GM19193 (cell line): Measurements from ENCODE around the gene WDFY3.

Experiments
- POLR2A ChIP-seq: IDR thresholded peaks from 4 replicates; pipeline ENCODE4 v1.6.1; 2011; ENCODE audit not compliant: insufficient read depth, insufficient read length; ENCODE audit errors: extremely low read depth

Gene WDFY3

DNA sequence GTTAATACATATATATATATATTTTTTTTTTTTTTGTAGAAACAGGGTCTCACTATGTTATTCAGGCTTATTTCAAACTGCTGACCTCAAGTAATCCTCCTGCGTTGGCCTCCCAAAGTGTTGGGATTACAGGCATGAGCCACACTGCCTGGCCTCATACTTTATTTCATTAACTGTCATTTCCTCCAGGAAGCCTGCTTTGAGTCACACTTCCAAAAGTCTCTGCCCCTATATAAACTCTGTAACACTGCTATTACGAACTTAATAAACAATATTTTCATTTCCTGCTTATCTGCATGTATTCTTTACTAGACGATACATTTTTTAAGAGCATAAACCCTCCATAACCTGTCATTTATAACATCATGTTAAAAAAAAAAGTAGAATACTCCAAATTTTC, 167.2 kb downstream of the WDFY3 start:
- TF ChIP-seq POLR2A: no peak

DNA sequence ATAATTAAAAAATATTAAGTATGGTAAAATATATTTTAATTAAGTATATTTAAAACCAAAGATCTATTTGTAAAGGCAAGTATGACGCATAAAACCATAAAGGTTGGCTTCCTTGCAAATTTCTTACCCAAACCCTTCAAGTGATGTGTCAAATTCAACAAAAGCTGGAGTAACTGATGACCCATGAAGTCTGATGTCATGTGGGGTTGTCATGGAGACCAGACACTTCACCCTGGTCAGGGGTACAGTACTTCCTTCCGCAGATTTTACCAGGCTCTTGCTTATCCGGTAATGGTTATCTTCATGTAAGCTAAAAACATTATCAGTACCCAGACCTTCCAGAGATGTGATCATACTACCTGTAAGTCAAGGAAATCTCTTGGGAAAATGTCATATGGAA, 170.1 kb downstream of the WDFY3 start:
- TF ChIP-seq POLR2A: no peak

DNA sequence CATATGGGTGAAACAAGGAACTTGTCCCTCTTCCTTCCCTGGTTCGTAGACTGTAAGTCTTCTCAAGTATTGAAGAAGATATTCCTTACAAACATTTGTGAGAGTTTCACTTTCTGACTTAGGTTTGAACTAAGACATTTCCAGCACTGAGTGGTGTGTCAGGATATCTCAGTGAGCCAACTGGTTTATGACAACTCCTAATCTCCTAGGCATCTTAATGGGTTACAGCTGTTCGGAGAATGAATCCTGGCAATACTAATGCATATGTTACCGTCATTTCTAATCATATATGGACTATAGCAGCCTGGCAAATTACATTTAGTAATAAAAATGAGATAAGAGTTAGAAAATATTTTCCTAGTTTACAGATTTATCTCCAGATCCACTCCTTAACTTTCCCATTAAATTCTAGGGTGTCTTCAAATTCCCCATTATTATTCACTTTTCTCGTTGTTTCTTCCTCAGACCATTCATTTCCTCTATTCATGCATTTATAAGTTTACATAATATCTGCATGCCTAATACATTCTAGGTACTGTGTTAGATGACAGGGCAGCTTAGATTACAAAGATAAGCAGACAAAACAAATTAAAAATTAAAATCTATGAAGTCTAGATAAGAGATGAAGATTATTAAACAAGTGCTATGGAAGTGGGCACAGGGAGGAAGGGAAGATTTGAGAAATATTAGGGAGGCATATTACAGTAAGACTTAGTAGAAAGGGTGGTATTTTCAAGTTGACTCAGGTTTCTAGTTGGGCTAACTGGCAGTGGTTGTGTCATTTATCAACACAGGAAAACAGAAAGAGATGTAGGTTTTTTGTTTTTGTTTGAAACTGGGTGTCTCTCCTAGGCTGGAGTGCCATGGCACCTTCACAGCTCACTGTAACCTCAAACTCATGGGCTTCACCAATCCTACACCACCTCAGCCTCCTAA, 173.9 kb downstream of the WDFY3 start:
- no peak for TF ChIP-seq POLR2A

DNA sequence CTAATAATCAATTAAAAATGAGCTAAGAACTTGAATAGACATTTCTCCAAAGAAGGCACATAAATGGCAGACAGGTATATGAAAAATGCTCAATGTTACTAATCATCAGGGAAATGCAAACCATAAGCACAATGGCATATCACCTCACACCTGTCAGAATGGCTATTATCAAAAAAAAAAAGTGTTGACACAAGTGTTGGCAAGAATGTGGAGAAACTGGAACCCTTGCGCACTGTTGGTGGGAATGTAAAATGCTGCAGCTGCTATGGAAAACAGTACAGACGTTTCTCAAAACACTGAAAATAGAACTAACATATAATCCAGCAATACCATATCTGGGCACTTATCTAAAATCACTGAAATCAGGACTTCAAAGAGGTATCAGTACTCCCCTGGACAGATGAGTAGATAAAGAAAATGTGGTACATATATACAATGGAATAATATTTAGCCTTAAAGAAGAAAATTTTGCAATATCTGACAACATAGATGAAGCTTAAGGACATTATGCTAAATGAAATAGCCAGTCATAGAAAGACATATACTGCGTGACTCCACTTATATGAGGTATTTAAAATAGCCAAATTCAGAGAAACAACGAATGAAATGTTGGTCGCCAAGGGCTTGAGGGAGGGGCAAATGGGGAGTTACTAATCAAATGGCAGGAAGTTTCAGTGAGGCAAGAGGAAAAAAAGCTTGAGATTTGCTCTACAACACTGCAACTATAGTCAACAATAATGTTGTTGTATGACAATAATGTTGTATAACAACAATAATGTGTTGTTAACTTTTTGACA, 175.5 kb downstream of the WDFY3 start:
- no peak for TF ChIP-seq POLR2A

DNA sequence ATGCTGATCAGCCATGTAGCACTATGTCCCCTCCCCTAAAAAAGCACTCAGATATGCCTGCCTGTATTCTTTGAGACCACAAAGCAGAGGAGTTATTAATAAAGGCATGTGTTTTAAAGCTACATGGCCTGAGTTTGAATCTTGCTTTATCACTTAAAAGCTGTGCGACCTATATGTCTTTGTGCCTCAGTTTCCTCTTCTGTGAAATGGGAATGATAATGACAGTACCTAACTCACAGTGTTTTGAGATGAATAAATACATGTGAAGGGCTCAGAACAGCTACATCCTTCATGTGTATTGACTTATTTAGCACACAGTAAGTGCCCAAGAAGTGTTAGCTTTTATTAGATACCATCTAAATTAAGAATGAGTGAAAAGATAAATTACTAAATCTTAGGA, 180.0 kb downstream of the WDFY3 start:
- no peak for TF ChIP-seq POLR2A

DNA sequence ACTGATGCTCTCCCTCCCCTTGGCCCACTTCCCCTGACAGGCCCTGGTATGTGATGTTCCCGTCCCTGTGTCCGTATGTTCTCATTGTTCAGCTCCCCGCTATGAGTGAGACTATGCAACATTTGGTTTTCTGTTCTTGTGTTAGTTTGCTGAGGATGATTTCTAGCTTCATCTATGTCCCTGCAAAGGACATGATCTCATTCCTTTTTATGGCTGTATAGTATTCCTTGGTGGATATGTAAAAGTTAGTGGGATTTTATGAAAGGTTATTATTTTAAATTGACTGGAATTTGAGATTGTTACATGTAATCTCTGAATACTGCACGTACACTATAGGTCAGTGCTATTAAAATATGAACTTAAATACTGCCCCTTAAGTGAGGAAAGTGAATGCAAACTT, 184.0 kb downstream of the WDFY3 start:
- TF ChIP-seq POLR2A: no peak

DNA sequence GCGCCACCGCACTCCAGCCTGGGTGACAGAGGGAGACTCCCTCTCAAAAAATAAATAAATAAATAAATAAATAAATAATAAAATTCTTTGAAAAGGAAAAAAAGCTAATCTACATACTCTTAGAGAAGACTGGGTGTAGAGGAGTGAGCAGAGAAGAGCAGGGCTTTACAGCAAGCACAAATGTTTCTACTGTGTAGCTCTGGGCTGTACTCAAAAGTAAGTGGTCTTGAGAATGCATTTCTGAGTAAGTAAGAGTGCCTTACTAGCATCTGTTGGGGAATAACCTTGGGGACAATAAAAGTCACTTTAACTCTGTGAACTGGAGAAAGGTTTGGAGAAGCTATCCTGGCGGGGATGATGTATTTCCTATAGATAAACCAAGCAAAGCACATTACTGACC, 185.8 kb downstream of the WDFY3 start:
- no peak for TF ChIP-seq POLR2A

DNA sequence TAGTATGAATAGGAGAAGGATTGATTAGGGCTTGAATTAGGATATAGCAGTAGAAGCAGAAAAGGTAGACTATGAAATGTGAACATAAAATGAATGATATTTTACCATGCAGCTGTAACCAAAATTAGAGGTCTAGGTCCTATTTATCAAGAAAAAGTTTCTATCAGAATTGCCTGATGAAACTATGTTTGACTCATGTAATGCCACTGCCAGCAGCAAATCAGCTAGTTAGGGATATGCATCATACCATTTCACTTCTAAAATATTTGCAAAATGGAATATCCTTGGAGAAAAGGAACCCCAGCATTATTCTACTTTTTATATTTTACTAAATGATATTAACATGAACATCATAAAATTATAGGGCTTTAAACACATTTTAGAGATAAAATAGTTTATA, 188.4 kb downstream of the WDFY3 start:
- no peak for TF ChIP-seq POLR2A

DNA sequence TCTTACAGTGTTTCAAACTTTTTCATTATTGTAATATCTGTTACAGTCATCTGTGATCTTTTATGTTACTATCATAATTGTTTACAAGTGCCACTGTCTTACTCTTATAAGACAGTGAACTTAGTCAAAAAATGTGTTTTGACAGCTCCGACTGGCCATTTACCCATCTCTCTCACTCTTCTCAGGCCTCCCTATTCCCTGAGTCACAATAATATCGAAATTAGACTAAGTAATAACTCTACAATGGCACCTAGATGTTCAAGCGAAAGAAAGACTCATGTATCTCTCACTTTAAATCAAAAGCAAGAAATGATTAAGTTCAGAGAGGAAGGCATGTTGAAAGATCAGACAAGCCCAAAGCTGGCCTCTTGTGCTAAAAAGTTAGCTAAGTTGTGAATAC, 199.3 kb downstream of the WDFY3 start:
- TF ChIP-seq POLR2A: no peak

DNA sequence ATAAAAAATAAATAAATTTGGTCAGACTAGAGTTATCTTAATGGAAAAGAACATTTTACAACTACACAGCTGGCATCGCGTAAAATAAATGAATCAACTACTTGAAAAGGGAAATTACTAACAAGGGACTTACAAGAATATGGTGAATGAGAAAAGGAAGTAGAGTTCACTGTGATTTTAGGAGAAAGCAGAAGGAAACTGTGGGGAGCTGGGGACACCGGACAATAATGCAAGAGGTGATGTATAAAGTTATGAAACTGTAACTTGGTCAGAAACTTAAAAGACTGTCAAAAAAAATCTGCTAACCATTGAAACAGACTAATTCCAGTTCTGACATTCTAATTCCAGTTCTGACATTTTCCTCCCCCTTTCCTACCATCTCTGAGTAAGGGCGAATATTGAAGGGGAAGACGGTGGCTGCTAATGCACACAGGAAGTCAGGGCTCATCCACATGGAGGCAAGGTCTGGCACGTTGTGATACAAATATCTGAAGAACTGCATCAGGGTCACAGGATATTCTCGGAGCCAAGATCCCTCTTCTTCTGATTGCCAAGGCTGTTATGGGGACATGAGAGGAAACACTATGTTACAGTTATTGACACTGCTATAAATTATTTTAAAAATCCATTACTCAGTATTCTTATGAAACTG, 213.0 kb downstream of the WDFY3 start:
- no peak for TF ChIP-seq POLR2A

DNA sequence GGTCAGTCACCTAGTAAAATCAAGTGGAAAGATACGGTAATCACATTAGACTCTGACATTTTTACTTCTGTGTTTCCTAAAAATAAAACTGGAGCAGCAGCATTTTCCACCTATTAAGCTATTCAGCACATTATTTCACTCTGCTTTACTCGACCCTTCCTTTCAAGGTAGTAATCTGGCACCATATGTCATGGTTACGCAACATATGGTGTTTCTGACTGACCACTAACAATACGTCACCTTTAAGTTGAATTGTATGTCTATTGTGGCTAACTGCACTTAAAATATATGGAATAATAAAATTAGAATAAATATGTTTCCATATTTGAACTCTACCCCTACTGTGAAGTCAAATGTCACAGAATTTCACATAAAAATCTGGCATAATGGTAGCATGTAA, 214.8 kb downstream of the WDFY3 start:
- TF ChIP-seq POLR2A: no peak

DNA sequence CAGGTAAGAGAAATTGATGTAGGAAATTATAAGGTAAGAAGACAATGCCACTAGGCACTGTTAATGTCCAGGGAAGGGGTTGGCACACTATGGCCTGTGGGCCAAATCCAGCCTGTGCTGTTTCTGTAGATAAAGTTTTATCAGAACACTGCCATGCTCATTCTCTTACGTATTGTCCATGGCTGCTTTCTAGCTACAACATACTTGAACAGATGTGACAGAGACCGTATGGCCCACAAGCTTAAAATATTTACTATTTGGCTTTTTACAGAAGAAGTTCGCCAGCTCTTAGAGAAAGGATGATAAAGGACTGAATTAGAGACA, 215.6 kb downstream of the WDFY3 start:
- no peak for TF ChIP-seq POLR2A

DNA sequence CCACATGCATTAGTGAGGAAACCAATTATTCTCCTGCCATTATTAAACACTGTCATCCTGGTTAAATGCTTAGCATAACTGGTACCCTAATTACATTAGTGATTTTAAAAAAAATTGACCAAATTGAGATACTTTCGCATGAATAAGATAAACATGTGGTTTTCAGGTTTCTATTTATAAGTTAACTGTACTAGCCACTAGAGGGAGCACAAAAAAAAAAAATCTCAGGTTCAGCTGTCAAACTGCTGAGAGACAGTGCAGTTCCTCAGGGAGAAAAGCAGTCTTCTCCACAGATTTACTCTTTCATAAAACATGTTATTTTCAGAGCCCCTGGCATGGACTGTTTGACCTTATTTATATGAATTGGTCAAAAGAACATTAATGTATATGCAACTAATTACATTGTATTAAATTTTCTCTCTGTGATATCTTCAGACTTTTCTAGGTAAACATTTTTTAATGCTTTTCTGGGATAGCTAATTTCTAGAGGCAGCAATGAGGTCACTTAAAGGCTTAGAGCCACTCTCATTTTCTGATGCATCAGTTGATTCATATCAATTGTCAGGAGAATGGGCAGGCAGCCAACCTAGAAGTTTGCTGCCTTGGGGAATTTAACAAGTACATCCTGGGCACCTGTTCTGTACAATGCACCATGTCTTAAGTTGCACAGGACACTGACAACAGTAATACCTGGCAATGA, 216.1 kb downstream of the WDFY3 start:
- no peak for TF ChIP-seq POLR2A

DNA sequence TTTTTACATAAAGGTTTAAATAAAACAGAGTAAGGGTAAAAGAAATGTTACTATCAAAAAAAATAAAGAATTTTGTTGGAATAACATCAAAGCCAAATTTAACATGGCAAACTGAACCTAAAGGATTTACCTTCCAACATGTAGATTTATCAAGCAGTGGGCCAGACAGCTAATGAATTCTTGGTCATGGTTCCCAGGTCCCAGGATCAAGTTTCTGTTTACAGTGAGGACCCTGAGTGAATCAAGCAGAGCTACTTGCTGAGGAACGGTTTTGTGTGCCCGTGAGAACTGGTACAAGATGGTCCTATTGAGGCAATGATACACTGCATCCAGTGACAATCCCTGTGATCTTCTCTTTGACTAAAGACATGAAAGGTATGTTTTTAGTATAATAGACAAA, 226.4 kb downstream of the WDFY3 start:
- no peak for TF ChIP-seq POLR2A

DNA sequence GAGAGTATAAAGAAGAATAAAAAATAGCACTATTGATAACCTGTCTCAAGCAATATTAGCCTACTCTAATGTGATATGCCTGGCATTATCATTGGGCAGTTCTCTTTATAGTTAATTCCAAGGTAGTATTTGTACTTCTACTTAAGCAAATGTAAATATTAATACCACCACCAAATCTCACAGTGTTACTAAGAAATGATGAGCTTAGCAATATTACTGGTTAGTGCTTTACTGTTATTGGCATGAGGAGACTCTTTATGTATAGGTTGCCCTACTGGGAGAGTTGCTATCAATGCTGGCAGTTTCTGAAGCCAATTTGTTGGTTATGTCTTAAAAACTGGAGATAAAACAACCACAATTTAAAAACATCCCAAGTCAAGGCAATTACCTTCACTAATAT, 227.9 kb downstream of the WDFY3 start:
- TF ChIP-seq POLR2A: no peak
